Rectal smooth muscle tissue (tissue), 1 donor: ENCODE data around the gene ABITRAM.
"Not testable (repeated sequence)": the region's sequence is repeated elsewhere in the genome, so short reads cannot be mapped to it uniquely, and the experiment has no call there.

ENCODE experiments used
- H3K27ac ChIP-seq: one replicate; pipeline ENCODE4 v1.7.0; 2013; ENCODE audit warnings: low read depth, low read length, inconsistent platforms
- H3K27me3 ChIP-seq: one replicate; pipeline ENCODE4 v1.7.0; 2013; ENCODE audit warnings: low read length; ENCODE audit not compliant: control insufficient read depth, insufficient read depth
- H3K36me3 ChIP-seq: one replicate; pipeline ENCODE4 v1.7.0; 2013; ENCODE audit warnings: low read length; ENCODE audit not compliant: control insufficient read depth, insufficient read depth
- H3K4me1 ChIP-seq: one replicate; pipeline ENCODE4 v1.7.0; 2013; ENCODE audit warnings: low read length; ENCODE audit not compliant: control insufficient read depth, insufficient read depth
- H3K4me3 ChIP-seq: one replicate; pipeline ENCODE4 v1.7.0; 2013; ENCODE audit warnings: low read length
- H3K9ac ChIP-seq: one replicate; pipeline ENCODE4 v1.7.0; 2013; ENCODE audit warnings: low read length

ABITRAM gene

DNA sequence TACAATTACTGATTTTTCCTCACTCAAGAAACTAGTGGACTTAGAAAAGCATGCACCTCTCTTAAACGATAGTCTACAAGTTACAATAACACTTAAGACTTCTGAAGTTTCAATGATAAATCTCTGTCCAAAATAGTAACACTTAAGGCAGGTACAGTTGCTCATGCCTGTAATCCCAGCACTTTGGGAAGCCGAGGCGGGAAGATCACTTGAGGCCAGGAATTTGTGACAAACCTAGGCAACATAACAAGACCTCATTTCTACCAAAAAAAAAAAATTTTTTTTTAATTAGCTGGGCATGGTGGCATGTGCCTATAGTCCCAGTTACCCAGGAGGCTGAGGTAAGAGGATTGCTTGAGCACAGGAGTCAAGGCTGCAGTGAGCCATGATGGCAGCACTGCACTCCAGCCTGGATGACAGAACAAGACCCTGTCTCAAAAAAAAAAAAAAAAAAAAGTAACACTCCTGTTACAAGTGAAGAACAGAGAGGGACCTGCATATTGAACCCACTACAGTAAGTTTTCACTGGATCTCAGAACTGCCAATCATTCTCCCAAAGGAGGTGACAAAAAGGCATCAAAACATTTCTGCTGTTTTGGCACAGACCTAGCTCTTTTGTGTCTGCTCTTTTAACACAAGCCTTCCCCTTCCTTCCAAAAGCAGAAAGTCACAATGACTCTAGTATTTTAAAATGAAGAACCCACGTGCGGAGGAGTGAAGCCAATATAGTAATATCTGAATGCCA lies 3.5 kb downstream of the ABITRAM start:
- H3K36me3 ChIP-seq = no peaks in the 10 kb centered on the region
- H3K9ac ChIP-seq = no peak overlapping the region
- no peaks in the 10 kb centered on the region for H3K27me3 ChIP-seq
- no peak overlapping the region for H3K27ac ChIP-seq
- H3K4me3 ChIP-seq = no peak overlapping the region
- peaks cover 10% of the 10 kb centered on the region for H3K4me1 ChIP-seq

DNA sequence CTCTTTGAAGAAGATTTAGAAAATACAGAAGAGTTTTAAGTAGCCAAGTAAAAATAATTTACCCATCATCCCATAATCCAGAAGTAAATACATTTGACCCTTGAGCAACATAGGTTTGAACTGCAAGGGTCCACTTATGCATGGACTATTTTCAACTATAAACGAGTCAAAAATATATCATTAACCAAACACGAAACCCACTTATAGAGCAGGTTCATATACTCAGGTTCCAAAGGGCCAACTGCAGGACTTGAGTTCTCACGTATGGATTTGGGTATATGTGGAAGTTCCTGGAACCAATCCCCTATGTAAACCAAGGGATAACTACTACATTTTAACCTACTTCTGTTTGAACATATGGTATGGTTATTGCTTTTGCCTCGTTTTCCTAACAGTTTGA lies 5.8 kb downstream of the ABITRAM start:
- Histone ChIP-seq H3K4me1 (peaks cover 2% of the 10 kb centered on the region), H3K9ac (no peak overlapping the region), H3K27ac (no peak overlapping the region), H3K36me3 (no peaks in the 10 kb centered on the region), H3K27me3 (no peaks in the 10 kb centered on the region), H3K4me3 (no peak overlapping the region)

DNA sequence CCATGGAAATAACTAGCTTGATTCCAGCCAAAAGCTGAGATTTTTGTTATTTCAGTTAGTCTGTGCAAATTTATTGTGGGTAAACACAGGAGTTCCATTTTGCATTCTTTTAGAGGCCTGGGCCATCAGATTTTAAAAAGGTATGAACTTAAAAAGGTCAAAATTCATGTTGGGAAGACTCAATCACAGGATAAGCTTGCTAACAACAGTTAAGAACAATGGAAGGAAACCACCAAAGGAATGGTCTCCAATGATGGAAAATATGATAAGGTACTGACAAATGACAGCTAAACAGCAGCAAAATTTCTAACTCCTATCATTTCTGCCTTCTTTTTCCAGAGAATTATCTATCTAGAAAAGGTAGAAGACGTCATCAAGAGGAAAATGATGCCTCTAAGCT lies 16.0 kb downstream of the ABITRAM start:
- Histone ChIP-seq H3K9ac (no peak overlapping the region), H3K36me3 (no peaks in the 10 kb centered on the region), H3K4me3 (no peak overlapping the region), H3K27me3 (no peaks in the 10 kb centered on the region), H3K27ac (no peak overlapping the region), H3K4me1 (no peaks in the 10 kb centered on the region)

DNA sequence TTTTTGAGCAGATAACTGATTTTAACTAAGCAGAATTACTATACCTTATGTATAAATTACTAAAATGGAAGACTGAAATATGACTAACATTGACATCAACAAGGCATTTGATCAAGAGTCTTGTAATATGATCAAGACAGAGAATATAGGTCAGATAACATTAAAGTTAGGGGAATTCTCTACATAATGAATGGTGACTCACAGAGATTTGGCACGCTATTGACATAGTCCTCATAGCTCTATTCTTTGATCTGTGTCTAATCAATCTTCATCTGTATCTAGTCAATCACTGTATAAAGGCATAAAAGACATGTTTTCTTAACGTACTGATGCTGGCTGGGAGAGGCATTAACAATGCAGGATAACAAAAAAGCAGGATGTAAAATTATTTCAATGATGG lies 17.4 kb downstream of the ABITRAM start:
- no peaks in the 10 kb centered on the region for H3K36me3 ChIP-seq
- no peak overlapping the region for H3K27ac ChIP-seq
- no peak overlapping the region for H3K9ac ChIP-seq
- no peaks in the 10 kb centered on the region for H3K4me1 ChIP-seq
- H3K27me3 ChIP-seq = no peaks in the 10 kb centered on the region
- H3K4me3 ChIP-seq = no peak overlapping the region

GRCh38 chr9:108953983-108954574 lies 19.9 kb downstream of the ABITRAM start:
- Histone ChIP-seq H3K9ac (no peak overlapping the region), H3K4me3 (no peak overlapping the region), H3K4me1 (no peaks in the 10 kb centered on the region), H3K36me3 (no peaks in the 10 kb centered on the region), H3K27ac (no peak overlapping the region), H3K27me3 (no peaks in the 10 kb centered on the region)

- Histone ChIP-seq H3K27ac (no peak overlapping the region), H3K27me3 (no peaks in the 10 kb centered on the region)
These were observed 21.9 kb downstream of the ABITRAM start for GRCh38 chr9:108956022-108956630.

GRCh38 chr9:108956631-108957026 lies 22.4 kb downstream of the ABITRAM start:
- H3K4me3 ChIP-seq = no peak overlapping the region
- H3K9ac ChIP-seq = no peak overlapping the region

More at GRCh38 chr9:108956022-108956630, 21.9 kb downstream of the ABITRAM start:
- H3K4me3 ChIP-seq = no peak overlapping the region
- H3K4me1 ChIP-seq = no peaks in the 10 kb centered on the region
- H3K36me3 ChIP-seq = no peaks in the 10 kb centered on the region
- H3K9ac ChIP-seq = no peak overlapping the region

DNA sequence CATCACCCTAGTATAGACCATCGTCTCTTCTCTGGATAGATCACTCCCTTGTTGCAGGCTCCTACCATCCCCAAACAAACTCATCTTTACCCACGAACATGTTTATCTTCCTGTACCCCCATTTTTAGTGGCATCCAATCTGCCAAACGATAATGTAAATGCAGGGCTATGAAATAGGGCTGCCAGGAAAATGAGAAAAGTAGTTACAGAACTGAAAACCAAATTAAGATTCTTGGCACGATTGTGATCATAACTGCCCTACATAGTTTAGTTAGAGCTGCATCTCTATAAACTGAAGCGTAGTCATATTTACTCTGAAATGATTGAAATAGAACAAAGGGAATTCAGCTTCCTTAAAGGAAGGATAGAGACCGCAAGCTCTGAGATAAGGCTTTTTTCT lies 26.1 kb downstream of the ABITRAM start:
- Histone ChIP-seq H3K27me3 (no peaks in the 10 kb centered on the region), H3K4me3 (no peak overlapping the region), H3K4me1 (no peaks in the 10 kb centered on the region), H3K9ac (no peak overlapping the region), H3K36me3 (no peaks in the 10 kb centered on the region), H3K27ac (no peak overlapping the region)

More at GRCh38 chr9:108956631-108957026, 22.4 kb downstream of the ABITRAM start:
- Histone ChIP-seq H3K4me1 (no peaks in the 10 kb centered on the region), H3K27me3 (no peaks in the 10 kb centered on the region), H3K27ac (no peak overlapping the region), H3K36me3 (no peaks in the 10 kb centered on the region)

- no peaks in the 10 kb centered on the region for H3K36me3 ChIP-seq
- H3K4me1 ChIP-seq = no peaks in the 10 kb centered on the region
- no peak overlapping the region for H3K4me3 ChIP-seq
- no peak overlapping the region for H3K27ac ChIP-seq
- H3K9ac ChIP-seq = no peak overlapping the region
- no peaks in the 10 kb centered on the region for H3K27me3 ChIP-seq
These were observed 27.0 kb downstream of the ABITRAM start for GRCh38 chr9:108961151-108961550.

DNA sequence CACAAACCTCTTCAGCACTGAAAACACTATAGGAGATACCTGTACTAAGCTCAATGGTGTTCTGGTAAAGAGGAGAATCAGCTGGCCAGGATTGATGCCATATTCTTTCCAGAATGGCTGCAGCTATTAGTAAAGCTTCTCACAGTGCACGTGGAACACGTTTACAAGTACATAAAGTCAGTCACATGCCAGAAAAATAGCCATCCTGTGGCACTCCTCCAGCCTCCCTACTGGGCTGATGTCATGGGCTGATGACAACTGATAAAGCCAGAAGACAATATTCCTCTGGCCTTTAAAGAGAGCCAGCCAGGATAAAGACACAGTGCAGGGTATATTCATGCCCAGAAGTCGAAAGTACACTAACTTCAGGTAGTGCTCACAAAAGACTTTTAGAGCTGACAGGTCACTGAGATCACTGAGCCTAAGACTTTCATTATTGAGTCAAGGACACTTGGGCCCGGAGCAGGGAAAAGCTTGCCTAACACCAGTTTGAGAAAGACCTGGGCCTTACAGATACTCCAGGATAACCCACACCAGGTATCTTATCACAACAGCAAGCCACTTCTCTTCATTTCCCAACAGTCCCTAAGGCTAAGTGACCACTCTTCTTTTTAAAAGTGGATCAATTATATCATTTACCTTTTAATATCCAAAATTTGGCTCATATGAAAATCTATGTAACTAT lies 29.4 kb downstream of the ABITRAM start:
- H3K9ac ChIP-seq = no peak overlapping the region
- no peaks in the 10 kb centered on the region for H3K27me3 ChIP-seq
- no peaks in the 10 kb centered on the region for H3K4me1 ChIP-seq
- no peak overlapping the region for H3K4me3 ChIP-seq
- no peak overlapping the region for H3K27ac ChIP-seq
- no peaks in the 10 kb centered on the region for H3K36me3 ChIP-seq

GRCh38 chr9:108967916-108968315 lies 33.7 kb downstream of the ABITRAM start:
- Histone ChIP-seq H3K4me1 (peaks cover 8% of the 10 kb centered on the region), H3K4me3 (no peak overlapping the region), H3K36me3 (peaks cover 3% of the 10 kb centered on the region), H3K27me3 (no peaks in the 10 kb centered on the region), H3K27ac (no peak overlapping the region), H3K9ac (no peak overlapping the region)

- not testable (repeated sequence) for H3K27me3 ChIP-seq, H3K4me3 ChIP-seq, H3K36me3 ChIP-seq, H3K4me1 ChIP-seq, H3K27ac ChIP-seq, H3K9ac ChIP-seq
These were observed 37.2 kb downstream of the ABITRAM start for GRCh38 chr9:108971392-108971791.
